Astrocyte of the cerebellum (primary cell): ENCODE results near the gene PCSK5.

ENCODE experiments used
- DNase-seq: peaks from one replicate; pipeline ENCODE4 v3.0.0-alpha.2; 2011; ENCODE audit warnings: low read depth
- H3K4me3 ChIP-seq: 2 replicates; pipeline ENCODE4 v1.5.1; 2011; ENCODE audit warnings: mild to moderate bottlenecking, low read depth, low read length, moderate library complexity
- CTCF ChIP-seq: IDR thresholded peaks from 2 replicates; pipeline ENCODE4 v1.5.1; 2012; ENCODE audit warnings: low read length, low read depth, moderate library complexity, mild to moderate bottlenecking; ENCODE audit errors: missing control alignments
- in situ Hi-C: cut with HindIII; loops from 2 replicates; pipeline ENCODE4 v1.10.0; 2017; ENCODE audit warnings: low sequenced_read_pairs

The PCSK5 gene

GRCh38 chr9:75926385-75926784, 35.9 kb downstream of the PCSK5 start:
- H3K4me3 ChIP-seq: no peak overlapping the region
- DNase-seq: no peak
- no peak for TF ChIP-seq CTCF
- in situ Hi-C loops: no loop called here

GRCh38 chr9:75927356-75927755, 36.9 kb downstream of the PCSK5 start:
- TF ChIP-seq CTCF: no peak
- DNase-seq: no peak
- in situ Hi-C loops: no loop called here

DNA sequence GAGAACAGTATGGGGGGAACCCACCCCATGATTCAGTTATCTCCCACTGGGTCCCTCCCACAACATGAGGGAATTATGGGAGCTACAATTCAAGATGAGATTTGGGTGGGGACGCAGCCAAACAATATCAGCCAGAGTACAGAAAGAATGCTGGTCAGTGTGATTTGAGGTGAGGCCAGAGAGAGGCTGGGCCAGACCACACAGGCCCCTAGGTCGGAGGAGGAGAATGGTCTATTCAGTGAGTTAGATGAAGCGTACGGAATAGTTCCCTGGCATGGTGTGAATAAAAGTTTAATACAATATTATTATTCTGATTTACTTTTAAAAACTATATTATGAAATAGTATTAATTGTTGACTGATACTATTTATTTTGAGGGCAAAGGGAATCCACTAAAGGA, 39.7 kb downstream of the PCSK5 start:
- no peak overlapping the region for H3K4me3 ChIP-seq
- DNase-seq: peak; percentile 42
- in situ Hi-C loops: no loop called here
- no peak for TF ChIP-seq CTCF

More at GRCh38 chr9:75927356-75927755, 36.9 kb downstream of the PCSK5 start:
- H3K4me3 ChIP-seq: no peak overlapping the region

GRCh38 chr9:75930730-75931321, 40.4 kb downstream of the PCSK5 start:
- DNase-seq: no peak
- no peak overlapping the region for H3K4me3 ChIP-seq
- no peak for TF ChIP-seq CTCF
- in situ Hi-C loops: no loop called here

DNA sequence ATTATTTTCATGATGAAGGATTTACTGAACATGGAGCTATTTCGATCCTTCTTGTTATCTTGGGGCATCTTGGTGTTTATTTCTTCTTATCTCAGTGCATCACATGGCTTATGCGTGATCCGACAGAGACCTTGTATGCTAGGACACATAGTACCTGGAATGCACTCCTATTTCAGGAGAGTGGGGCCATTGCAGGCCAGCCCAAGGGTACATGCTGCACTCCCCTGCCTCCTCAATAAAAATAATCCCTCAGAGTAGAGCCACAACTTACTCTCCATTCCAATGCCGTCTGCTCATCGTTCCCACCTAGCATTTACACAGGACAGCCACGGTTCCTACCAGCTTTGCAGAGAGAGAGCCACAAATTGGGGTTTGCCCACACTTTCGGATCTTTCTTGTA, 43.5 kb downstream of the PCSK5 start:
- in situ Hi-C loops: no loop called here
- H3K4me3 ChIP-seq: no peak overlapping the region
- TF ChIP-seq CTCF: no peak
- no peak for DNase-seq

DNA sequence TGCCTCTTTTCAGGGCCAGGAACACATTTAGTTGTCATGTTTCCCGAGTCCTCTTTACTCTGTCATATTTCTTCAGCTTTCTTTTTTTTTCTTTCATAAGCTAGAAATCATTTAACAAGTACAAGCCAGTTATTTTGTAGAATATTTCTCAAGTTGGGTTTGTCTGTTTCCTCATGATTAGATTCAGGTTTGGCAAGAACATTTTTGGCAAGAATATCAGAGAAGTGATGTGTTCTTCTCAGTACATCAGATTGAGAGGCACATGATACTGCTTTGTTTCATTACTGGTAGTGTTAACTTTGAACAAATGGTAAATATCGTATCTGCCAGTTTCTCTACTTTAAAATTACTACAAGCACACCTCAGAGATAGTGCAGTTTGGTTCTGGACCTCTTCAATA, 45.1 kb downstream of the PCSK5 start:
- in situ Hi-C loops: no loop called here
- DNase-seq: no peak
- H3K4me3 ChIP-seq: no peak overlapping the region
- TF ChIP-seq CTCF: no peak
